HEK293T (cell line): Measurements from ENCODE around the gene FER.

Source experiments
- ARNT ChIP-seq: fragments of 450-650 bp; IDR thresholded peaks from 2 replicates; pipeline ENCODE4 v1.6.1; 2017; ENCODE audit warnings: mild to moderate bottlenecking
- CTBP1 ChIP-seq: fragments of 450-650 bp; IDR thresholded peaks from 2 replicates; pipeline ENCODE4 v1.6.1; 2016; ENCODE audit warnings: borderline replicate concordance
- ELF4 ChIP-seq: fragments of 450-650 bp; IDR thresholded peaks from 2 replicates; pipeline ENCODE4 v1.6.1; 2017; ENCODE audit warnings: antibody characterized with exemption
- FOXA1 ChIP-seq: fragments of 450-650 bp; IDR thresholded peaks from 2 replicates; pipeline ENCODE4 v1.6.1; 2016; ENCODE audit warnings: mild to moderate bottlenecking
- FOXK2 ChIP-seq: fragments of 450-650 bp; IDR thresholded peaks from 2 replicates; pipeline ENCODE4 v1.6.1; 2016; ENCODE audit warnings: mild to moderate bottlenecking
- FOXM1 ChIP-seq: fragments of 450-650 bp; IDR thresholded peaks from 2 replicates; pipeline ENCODE4 v1.6.1; 2017; ENCODE audit warnings: mild to moderate bottlenecking, borderline replicate concordance
- L3MBTL2 ChIP-seq: fragments of 450-650 bp; conservative IDR thresholded peaks from 2 replicates; pipeline ENCODE4 v1.6.1; 2016; ENCODE audit warnings: mild to moderate bottlenecking
- NFRKB ChIP-seq: fragments of 450-650 bp; IDR thresholded peaks from 2 replicates; pipeline ENCODE4 v1.6.1; 2016; ENCODE audit warnings: mild to moderate bottlenecking, moderate library complexity
- SP1 ChIP-seq: fragments of 450-650 bp; IDR thresholded peaks from 2 replicates; pipeline ENCODE4 v1.6.1; 2017
- SUZ12 ChIP-seq: fragments of 450-650 bp; IDR thresholded peaks from 2 replicates; pipeline ENCODE4 v1.6.1; 2016; ENCODE audit warnings: mild to moderate bottlenecking
- TARDBP ChIP-seq: fragments of 450-650 bp; IDR thresholded peaks from 2 replicates; pipeline ENCODE4 v1.6.1; 2016
- ZNF384 ChIP-seq: fragments of 450-650 bp; IDR thresholded peaks from 2 replicates; pipeline ENCODE4 v1.6.1; 2016
- TF ChIP-seq, protein P1 (sequence below): fragments of 450-650 bp; IDR thresholded peaks from 2 replicates; pipeline ENCODE4 v1.6.1; 2016

GRCh38 chr5:108818613-108819272 is 71.0 kb downstream of the FER start:
- TF ChIP-seq ZNF384 (no peak), FOXM1 (no peak), L3MBTL2 (no peak), SUZ12 (no peak), ARNT (no peak), FOXA1 (no peak), CTBP1 (no peak), FOXK2 (no peak), SP1 (no peak), NFRKB (no peak), ELF4 (no peak), TARDBP (no peak)
- TF ChIP-seq, protein P1, sequence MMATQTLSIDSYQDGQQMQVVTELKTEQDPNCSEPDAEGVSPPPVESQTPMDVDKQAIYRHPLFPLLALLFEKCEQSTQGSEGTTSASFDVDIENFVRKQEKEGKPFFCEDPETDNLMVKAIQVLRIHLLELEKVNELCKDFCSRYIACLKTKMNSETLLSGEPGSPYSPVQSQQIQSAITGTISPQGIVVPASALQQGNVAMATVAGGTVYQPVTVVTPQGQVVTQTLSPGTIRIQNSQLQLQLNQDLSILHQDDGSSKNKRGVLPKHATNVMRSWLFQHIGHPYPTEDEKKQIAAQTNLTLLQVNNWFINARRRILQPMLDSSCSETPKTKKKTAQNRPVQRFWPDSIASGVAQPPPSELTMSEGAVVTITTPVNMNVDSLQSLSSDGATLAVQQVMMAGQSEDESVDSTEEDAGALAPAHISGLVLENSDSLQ: no peak
